NCI-H748 (cell line): Measurements from ENCODE around the gene DNM3.
"Not testable (repeated sequence)": the region's sequence is repeated elsewhere in the genome, so short reads cannot be mapped to it uniquely, and the experiment has no call there.

ENCODE experiments used
- DNase-seq: peaks from one replicate; lab custom pipeline; 2025; ENCODE audit not compliant: unreplicated experiment; lab: John Stamatoyannopoulos, UW

The DNM3 gene

GRCh38 chr1:171841050-171841910 is at the start of gene DNM3:
Gene DNM3, plus strand, starts transcription at chr1:171841498. Its CDS starts 159 bp downstream, at chr1:171841657.
- DNase-seq: peak; percentile 71

- DNase-seq: no peak
These were observed 48.5 kb upstream of the DNM3 start for GRCh38 chr1:171792656-171793369.

- no peak for DNase-seq
These were observed 47.7 kb upstream of the DNM3 start for GRCh38 chr1:171793636-171794035.

GRCh38 chr1:171794085-171794484 is 47.2 kb upstream of the DNM3 start:
- no peak for DNase-seq

DNA sequence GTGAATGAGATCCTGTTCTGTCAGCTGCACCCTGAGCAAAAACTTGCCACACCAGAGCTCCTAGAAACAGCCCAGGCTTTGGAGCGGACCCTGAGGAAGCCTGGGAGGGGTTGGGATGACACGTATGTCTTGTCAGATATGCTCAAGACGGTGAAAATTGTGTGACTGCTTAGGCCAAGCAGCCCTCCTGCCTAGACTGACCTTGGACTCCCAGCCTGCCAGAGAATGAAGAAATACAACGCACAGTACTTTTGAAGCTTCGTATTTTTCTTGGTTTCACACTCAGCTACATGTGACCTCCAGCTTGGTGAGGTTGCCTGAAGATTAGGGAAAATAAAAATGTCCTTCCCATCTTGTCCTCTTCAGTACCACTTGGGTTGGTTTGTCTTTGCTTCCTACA is 44.7 kb upstream of the DNM3 start:
- DNase-seq: no peak

DNA sequence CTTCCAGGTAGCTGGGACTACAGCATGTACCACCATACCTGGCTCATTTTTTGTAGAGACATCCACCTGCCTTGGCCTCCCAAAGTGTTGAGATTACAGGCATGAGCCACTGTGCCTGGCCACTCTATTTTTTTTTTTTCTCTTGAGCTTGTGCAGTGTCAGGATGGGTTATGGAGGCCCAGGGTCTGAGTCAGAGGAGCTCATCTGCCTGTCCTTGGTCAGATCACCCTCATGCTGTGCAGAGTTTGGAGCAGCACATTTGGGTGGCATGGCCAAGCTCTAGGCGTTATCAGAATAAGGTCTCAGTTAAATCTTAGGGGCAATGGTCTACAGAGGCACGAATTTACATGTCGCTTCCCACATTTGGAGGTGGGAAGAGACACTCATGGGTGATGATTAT is 43.0 kb upstream of the DNM3 start:
- DNase-seq: no peak

- no peak for DNase-seq
These were observed 42.5 kb upstream of the DNM3 start for GRCh38 chr1:171798765-171799164.

- no peak for DNase-seq
These were observed 42.1 kb upstream of the DNM3 start for GRCh38 chr1:171799166-171799565.

GRCh38 chr1:171799698-171800097 is 41.6 kb upstream of the DNM3 start:
- not testable (repeated sequence) for DNase-seq

GRCh38 chr1:171800342-171800741 is 41.0 kb upstream of the DNM3 start:
- DNase-seq: no peak

DNA sequence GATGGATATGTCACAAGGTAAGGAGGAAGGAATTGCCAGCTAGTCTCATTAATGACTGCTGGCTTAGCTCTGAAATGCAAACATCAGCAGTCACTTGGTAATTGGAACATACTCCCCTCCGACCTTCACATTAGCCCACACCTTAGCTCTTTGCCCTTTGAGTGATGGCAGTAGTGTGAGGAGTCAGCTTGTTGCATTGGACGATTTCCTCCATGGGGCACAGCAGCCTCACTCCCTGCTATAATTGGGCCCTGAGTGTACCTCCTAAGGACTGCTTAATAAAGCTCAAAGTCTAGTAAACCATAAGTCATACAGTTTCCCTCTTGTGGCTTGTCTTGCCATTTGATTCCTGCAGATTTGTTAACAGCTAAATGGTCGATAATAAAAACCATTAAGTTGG is 40.4 kb upstream of the DNM3 start:
- DNase-seq: no peak

- peak; percentile 34 for DNase-seq
These were observed 39.8 kb upstream of the DNM3 start for GRCh38 chr1:171801487-171801891.

DNA sequence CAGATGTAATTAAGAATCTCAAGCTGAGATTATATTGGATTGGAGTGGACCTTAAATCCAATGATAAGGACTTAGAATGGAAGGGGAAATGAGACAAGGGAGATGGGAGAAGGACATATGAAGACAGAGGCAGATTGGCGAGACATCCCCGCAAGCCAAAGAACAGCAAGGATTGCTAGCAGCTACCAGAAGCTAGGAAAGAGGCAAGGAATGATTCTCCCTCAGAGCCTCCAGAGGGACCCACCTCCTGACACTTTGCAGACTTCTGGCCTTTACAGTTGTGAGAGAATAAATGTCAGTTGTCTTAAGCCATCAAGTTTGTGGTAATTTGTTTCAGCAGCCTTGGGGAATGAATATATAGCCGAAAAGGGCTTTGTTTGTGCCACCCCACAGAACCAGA is 39.1 kb upstream of the DNM3 start:
- DNase-seq: no peak

DNA sequence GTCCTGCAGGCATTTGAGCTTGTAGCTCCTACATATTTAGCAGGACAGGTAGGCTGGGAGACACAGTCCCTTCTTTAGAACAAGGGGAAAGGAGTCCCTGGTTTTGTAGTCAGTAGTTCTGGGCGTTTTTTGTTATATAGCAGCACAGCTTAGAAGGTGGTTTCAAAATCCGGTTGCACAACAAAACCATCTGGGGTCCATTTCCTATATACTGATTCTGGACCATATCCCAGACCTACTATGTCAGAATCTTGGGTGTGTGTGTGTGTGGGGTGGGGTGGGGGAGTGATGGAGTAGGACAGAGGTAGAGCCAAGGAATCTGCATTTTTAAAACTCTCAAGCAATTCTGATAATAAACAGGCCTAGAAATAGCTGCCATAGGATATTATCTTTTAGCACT is 38.3 kb upstream of the DNM3 start:
- DNase-seq: no peak

GRCh38 chr1:171803461-171804022 is 37.8 kb upstream of the DNM3 start:
- DNase-seq: no peak

DNA sequence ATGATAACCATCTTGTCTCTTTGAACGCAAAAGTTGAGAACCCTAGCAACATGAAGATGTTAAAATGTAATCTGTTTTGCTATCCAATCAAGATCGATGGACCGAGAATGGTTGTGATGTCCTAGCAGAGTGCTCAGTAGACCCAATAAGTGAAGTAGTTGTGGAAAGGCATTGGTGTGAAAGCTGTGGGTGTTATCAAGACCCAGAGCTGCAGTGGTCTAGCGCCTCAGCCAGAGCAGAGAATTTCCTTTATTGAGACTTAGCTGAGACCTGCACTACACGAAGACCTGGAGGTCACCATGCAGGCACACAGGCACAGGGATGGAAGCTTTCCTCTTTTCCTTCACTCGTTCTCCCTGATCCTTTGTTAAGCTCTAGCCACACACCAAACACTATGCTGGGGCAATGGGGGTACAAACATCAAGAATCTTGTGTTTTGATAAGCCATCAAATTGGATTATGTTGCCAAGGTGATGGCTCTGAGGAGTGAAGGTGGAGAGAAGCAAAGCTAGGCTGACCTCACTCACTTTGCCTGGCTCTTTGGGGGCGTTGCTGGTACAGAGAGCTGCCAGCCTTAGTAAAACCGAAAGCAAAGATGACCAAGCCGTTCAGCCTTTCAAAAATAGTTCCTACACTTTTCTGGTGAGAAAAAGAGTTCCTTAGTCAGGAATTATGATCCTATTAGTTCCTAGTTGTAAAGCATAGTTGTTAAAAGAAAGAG is 35.7 kb upstream of the DNM3 start:
- DNase-seq: no peak

DNA sequence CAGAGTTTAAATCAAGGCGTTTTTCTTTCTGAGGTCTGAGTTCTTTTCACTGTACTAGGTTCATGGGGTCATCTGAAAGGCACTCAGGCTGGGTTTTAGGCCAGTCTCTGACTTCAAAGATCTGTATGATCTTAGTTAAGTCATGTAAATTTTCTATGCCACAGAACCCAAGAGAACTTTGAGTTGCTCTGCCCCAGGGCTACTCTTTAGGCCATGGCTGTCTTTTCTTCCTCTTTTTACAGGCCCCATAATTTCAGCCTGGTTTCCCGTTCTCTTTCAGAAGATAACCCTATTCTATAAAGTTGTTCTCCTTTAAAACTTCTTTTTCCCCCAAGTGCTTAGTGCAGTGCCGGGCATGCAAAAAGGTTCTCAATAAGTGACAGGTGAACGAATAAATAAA is 33.7 kb upstream of the DNM3 start:
- DNase-seq: no peak

DNA sequence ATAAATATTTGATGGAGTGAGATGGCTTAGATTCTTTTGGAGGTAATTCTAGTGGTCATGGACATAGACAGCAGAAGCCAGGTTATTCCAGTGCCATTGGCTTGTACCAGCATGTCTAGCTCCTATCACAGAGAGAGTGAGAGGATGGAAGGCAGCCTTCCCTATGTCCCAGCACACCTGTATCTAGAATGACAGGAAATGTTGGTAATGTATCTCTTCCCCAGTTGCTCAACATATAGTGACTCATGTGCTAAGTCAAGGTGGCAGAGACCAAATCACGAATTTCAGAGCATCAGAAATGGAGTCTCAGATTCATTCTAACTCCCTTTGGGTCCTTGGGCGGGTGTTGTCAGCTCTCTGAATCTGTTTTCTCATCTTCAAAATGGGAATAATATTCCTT is 31.5 kb upstream of the DNM3 start:
- no peak for DNase-seq

DNA sequence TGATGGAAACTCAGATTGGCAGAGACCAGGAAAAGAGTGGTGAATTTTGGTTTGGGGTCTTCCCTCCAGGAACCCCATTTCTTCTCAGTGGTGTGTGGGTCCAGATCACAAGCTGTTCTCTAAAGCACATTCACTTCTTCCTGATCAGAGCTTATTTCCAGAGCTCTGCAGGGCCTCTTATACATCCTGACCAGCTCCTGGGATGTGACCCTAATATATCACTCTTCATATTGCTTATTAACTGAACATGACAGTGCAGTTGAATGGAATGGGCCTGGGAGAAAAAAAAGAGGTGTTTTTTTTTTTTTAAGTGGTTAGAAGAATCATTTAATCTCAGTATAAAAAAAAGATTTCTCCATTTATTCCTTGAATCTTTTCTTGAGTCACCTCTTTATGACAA is 29.6 kb upstream of the DNM3 start:
- DNase-seq: no peak

DNA sequence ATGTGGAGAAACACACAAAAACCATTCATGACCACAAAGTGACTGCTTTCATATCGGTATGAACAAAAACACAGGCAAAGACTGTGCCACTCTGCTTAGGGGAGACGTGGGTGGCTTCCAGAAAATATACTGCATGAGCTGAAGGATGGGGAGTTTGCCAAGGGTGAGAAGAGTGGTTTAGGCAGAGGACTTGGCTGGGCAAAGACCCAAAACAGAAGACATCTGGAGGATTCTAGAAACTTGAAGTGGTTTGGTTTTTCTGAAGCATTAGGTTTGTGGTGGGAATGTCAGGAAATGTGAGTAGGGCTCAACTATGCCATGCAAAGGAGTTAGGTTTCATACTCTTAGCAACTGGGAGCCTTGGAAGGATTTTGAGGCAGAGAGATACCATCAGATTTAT is 26.6 kb upstream of the DNM3 start:
- no peak for DNase-seq

GRCh38 chr1:171816300-171816901 is 24.9 kb upstream of the DNM3 start:
- no peak for DNase-seq
